Thyroid gland (tissue), 4 donors: ENCODE data around the gene NUMB.

Experiments used
- CTCF ChIP-seq, 6 experiments: fragments of 200-600 bp in 3 of 6; fragments of 450-650 bp in 3 of 6; sonication (generic) in 3 of 6; IDR thresholded peaks; one replicate each; pipeline ENCODE4 v1.5.1; 2016 to 2019; ENCODE audit warnings: antibody characterized with exemption in 6 of 6, mild to moderate bottlenecking in 2 of 6, inconsistent platforms in 1 of 6, moderate library complexity in 1 of 6
- POLR2A ChIP-seq, 2 donors: fragments of 450-650 bp; IDR thresholded peaks; one replicate each; pipeline ENCODE4 v1.6.1; 2017; ENCODE audit warnings: antibody characterized with exemption in 2 of 2, mild to moderate bottlenecking in 2 of 2, moderate library complexity in 1 of 2

GRCh38 chr14:73427516-73428264 is 30.7 kb downstream of the NUMB start:
- TF ChIP-seq CTCF (IDR thresholded peaks at IDR 0.05) (no peak), POLR2A (IDR thresholded peaks at IDR 0.05) (no peak)
